KBM-7 (cell line): ENCODE data around the gene BTNL9.
"Not testable (repeated sequence)": the region's sequence is repeated elsewhere in the genome, so short reads cannot be mapped to it uniquely, and the experiment has no call there.

Experiments used
- DNase-seq: peaks from one replicate; pipeline ENCODE4 v3.0.0-alpha.2; 2015
- in situ Hi-C: fragments of 300-500 bp; cut with MboI; formaldehyde crosslinking; loops from 2 replicates; pipeline ENCODE4 v1.14.3; 2020; ENCODE audit warnings: low sequenced_read_pairs, low pct_unique_long_range_greater_than_20kb, mixed read lengths

The BTNL9 gene

DNA sequence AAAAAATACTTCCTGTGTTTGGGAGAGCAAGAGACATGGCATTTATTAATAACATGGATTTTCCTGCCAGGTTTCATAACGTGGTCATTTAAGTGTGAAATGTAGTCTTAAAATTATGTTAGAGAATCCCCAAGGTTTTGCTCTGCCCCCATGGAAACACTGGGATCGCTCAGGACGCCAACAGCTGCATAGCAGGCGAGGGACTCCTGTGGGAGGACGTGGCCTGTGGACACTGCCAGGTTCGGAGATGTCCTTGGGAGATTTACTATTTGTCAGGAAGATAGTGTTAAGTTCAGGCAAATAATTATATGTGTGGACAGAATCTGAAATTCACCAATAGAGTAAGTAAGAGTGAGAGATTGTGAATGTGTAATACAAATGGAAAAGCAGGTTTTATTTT lies 977 bp downstream of the BTNL9 start:
- in situ Hi-C loops = no loop called here
- DNase-seq = no peak

DNA sequence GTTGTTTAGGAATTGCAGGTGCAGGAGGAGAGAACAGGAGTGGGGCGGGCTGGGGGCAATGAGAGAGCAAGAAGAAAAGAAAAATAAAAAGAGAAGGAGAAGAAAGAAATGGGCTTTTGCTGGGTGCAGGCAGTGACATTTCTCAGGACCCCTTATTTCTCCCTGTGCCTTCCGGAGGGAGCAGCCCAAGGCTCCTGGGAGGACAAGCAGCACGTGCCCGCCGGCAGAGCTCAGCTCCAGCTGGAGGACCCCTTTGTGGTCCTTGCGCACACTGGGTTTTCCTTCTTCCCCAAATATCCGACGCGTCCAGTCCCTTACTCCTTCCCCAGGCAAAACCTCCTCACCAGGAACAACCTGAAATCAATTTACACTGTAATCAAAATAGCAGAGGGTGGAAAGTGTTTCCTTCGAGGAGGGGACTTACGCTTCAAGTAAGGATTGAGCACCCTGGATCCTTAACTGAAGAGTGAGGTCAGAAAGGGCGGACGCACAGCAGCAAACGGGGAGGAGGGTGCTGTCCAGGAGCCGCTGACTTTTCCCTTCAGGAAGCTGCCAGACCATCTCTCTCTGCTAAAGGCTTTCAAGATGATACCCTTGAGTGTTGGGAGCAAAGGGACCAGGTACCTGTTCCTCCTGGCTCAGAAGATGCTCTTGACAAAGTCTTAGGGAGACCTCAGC lies 2.1 kb downstream of the BTNL9 start:
- in situ Hi-C loops = no loop called here
- DNase-seq = no peak

DNA sequence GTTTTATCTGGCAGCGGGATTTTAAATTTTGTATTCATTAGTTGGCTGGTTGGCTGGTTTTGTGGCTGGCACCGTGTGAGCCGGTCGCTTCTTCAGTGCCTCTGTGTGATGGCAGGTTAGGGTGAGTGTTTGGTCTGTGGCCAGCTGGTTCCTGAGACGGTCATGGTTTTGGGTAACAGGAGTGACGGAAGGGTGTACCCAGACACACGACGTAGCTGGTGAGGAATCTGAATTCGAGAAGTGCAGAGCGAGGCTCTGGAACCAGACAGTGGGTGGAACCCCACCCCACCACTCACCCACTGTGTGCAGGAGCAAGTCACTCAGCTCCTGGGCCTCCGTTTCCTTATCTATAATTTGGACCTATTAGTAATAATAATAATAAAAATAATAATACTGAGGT lies 2.7 kb downstream of the BTNL9 start:
- in situ Hi-C loops = no loop called here
- DNase-seq = no peak

DNA sequence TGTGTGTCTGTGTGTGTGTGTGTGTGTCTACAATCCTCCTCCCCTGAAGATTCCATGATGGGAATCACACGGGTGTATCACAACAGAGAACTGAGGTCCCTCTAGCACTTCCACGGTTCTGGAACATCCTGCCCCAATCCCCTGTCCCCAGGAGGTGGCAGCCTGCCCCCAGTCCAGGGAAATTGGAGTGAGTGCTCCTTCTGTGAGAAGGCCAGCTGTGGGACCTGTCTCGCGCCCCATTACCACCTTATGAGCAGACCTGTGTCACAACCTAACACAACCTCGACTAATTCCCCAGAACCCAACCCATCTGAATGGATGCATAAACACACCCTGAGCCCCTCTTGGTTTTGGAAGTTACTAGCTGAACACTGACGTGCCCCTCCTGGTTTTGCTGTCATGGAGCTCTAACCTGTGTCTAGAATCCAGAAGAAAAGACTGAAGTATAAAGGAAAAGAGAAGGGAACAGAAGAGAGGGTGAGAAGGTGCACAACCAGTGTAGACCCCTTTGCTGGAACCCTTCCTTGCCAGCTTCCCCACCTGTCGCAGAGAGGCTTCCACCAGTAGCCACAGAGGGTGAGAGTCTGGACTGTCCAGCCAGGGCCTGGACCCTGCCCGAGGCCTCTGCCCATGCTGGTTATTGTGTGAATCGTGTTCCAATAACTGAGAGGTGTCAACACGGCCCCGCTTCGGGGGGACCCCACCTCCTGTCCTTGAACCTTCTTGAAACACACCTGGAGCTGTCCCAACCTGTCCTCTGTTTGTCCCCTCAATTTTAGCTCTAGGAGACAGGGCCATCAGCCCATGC lies 3.4 kb downstream of the BTNL9 start:
- DNase-seq = peak; percentile 34
- in situ Hi-C loops = no loop called here

DNA sequence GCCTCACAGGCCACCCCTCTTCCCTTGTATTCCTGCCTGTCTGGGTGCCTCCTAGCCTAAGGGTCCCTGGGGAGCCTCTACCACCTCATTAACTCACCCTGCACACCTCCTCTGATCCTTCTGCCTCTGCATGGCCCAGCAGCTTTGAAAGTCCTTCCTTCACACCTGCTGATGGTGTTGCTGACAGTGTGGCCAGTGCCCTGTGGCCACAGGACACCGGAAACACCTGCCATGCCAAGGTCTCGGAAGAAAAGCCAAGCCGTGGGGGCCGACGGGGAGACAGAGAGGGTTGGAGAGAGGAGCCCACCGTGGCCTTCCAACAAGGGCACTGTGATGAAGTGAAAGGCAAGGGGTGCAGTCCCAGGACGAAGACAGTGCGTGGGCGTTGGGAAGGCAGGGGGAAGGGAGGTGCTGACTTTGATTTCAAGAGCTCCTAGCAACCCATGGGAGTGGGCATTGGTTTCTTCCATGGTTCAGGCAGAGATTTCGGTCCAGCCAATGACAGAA lies 4.1 kb downstream of the BTNL9 start:
- in situ Hi-C loops = no loop called here
- no peak for DNase-seq

DNA sequence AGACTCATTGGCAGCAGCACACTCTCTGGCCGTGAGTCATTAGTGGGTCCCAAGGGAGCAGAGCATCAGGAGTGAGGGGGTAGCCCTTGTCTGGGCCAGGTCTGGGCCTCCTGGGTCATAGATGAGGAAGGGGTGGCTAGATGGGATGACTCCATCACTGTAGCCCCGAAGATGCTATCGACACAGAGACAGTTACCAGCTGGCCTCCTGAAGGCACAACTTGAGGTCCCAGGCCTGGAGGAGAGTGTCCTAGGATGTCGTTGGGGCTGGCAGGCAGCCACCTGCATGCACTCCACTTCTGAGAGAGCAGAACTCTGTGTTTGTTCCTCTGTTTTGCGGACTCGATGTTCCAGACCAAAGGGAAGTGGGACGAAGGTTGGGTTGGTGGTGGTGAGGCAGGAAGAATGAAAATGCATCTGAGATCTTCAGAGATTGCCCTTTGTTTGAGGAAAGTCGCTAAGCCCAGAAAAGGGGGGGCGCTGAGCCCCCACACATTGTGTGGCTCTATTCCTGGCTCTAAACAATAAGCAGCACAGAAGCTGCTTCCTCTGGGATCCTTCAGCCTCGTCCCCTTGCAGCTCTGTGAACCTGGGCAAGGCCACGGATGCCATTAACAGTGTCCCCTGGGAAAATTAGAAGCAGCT lies 4.7 kb downstream of the BTNL9 start:
- in situ Hi-C loops = no loop called here
- DNase-seq = no peak

DNA sequence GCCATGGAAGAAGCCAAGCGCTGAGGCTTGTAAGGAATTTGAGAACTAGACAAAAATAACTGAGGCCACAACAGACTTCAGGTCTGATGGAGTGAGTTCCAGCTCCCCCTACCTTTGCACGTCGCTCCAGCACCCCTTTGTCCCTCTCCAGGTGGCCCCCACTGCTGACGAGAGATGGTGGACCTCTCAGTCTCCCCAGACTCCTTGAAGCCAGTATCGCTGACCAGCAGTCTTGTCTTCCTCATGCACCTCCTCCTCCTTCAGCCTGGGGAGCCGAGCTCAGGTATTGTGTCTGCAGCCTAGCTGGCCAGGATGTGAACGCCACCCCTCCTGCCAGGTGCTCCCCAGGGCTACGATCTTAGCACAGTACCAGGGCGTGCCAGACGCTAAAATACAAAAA lies 5.2 kb downstream of the BTNL9 start:
- no peak for DNase-seq
- in situ Hi-C loops = no loop called here

DNA sequence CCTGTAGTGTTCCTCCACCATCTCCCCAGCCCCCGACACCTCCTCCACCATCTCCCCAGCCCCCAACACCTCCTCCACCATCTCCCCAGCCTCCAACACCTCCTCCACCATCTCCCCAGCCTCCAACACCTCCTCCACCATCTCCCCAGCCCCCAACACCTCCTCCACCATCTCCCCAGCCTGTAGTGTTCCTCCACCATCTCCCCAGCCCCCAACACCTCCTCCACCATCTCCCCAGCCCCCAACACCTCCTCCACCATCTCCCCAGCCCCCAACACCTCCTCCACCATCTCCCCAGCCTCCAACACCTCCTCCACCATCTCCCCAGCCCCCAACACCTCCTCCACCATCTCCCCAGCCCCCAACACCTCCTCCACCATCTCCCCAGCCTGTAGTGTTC lies 5.8 kb downstream of the BTNL9 start:
- in situ Hi-C loops, DNase-seq: not testable (repeated sequence)

DNA sequence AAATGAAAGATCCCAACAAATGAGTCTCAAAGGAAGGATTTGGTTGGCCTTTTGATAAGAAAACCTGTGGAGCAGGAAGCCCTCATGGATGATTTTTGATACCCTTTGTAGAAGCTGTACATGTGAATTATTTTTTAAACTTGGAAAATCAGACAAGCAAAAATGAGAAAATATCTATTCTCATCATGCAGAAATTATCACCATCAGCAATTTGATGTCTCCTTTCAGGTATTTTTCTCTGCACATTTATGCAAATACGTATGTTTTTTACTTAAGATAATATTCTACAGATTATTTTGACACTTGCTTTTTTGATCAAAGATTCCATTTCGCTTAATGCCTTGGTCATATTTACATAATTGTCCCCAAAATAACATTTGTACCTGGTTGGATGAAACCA lies 7.2 kb downstream of the BTNL9 start:
- DNase-seq = no peak
- in situ Hi-C loops = no loop called here

DNA sequence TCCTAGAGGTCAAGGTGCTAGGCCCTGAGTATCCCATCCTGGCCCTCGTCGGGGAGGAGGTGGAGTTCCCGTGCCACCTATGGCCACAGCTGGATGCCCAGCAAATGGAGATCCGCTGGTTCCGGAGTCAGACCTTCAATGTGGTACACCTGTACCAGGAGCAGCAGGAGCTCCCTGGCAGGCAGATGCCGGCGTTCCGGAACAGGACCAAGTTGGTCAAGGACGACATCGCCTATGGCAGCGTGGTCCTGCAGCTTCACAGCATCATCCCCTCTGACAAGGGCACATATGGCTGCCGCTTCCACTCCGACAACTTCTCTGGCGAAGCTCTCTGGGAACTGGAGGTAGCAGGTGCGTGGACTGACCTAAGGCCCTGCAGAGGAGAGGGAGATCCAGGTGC lies 7.9 kb downstream of the BTNL9 start:
- in situ Hi-C loops = no loop called here
- no peak for DNase-seq

DNA sequence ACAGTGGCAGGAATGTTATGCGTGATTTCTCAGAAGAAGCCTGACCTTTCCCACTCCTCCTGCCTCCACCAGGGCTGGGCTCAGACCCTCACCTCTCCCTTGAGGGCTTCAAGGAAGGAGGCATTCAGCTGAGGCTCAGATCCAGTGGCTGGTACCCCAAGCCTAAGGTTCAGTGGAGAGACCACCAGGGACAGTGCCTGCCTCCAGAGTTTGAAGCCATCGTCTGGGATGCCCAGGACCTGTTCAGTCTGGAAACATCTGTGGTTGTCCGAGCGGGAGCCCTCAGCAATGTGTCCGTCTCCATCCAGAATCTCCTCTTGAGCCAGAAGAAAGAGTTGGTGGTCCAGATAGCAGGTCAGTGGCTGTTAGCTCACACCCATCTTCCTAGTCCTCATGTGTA lies 9.9 kb downstream of the BTNL9 start:
- in situ Hi-C loops = no loop called here

DNA sequence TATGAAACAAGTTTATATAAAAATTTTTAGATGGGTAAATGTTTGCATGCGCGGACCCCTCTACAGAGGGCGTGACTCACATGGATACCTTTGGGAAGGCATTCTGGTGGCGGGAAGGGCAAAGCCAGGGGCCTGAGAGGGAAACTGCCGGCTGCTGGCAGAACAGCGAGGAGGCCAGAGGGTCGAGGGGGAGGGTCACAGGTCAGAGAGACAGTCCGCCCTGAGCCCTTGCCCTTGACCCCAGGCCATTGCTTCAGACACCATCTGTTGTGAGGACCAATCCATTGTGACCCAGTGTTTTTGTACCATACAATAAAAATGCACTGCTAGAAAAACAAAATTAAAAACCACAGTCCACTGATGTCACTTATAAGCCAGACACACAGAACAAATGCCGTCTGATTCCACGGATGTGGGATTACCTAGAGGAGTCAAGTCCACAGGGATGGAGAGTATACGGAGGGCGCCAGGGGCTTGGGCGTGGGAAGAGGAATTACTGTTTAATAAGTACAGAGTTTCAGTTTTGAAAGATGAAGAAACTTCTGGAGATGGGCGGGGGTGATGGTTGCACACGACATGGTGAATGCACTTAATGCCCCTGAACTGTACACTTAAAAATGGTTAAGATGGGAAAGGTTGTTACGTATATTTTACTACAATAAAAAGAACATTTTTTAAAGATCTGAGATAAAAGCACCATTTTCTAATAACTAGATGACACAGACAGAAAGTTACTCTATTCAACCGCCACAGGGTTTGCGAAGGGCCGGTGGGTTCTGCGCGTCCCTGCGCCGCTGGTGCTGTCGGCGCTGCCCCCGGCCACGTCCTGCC lies 12.0 kb downstream of the BTNL9 start:
- in situ Hi-C loops = no loop called here
- no peak for DNase-seq

More for the DNA sequence above, 9.9 kb downstream of the BTNL9 start:
- DNase-seq = no peak

DNA sequence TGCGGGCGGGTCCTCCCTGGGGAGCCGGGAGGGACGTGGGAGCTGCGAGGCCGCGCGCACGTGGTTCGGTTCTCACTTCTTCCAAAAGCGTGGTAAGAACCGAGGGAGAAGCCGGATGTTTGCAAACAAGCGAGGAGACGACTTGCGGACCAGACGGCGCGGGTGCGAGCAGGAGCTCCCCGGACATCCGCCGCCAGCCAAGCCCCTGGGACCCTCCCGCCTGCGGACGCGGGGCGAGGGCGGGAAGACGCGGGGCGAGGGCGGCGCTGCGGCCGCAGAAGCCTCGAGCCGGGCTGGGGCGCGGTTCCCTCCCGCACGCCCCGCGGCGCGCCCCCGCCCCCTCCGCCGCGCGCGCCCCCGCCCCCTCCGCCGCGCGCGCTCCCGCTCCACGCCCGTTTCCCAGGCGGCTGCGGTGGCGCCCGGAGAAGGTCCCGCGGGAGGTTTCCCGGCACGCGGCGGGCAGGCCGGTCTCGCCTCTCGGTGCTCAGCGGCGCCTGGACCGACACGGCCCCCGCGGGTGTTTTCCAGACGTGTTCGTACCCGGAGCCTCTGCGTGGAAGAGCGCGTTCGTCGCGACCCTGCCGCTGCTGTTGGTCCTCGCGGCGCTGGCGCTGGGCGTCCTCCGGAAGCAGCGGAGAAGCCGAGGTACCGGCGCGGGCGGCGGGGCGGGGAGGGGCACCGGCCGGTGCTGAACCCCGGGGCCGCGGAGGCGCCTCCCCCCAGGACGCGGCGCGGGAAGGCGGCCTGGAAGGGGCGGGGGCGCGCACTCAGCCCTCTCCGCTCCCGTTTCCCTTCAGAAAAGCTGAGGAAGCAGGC lies 12.8 kb downstream of the BTNL9 start:
- peak; percentile 43 for DNase-seq
- in situ Hi-C loops = no loop called here

DNA sequence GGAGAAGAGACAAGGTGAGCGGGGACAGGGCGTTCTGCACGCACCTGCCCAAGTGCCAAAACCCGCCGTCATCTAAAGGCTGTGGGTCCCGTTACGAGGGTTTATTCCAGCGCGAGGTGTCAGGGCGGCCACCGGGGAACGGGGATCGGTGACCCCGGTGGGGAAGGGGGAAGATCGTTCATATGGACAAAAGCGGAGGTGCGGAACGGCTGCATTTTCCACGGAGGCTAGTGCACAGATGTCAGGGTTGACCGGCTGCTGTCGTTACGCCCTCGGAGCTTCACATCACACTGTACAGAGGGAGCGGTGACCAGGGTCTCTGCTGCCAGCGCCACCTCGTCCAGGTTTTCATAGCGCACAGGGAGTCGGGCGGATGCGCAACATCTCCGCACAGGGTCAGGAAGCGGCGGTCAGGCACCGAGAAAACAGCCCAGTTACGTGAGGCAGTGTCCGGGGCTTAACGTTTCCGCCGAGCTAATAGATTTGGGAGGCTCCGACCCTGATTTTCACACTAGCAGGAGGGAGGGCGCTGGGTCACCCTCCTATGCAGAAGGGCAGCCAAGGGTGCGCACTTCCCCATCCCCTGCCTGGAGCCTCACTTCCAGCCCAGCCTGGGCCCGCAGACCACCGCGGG lies 13.5 kb downstream of the BTNL9 start:
- in situ Hi-C loops = no loop called here
- no peak for DNase-seq

DNA sequence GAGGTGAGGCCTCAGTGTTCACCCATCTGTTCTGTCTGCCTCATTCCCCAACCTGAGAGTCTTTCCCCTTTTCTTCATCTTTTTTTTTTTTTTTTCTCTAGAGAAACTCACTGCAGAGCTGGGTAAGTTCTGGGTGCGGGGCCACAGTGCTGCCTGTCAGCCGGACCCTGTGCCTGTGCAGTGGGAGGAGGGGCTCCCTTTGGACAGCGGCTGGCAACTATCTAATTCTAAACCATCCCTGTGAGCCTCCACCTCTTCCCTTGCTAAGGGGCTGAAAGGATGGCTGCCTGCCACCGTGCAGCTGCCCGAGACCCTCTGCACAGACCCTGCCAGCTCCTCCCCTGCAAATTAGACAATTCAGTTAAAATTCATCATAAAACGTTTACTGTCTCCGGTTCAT lies 14.1 kb downstream of the BTNL9 start:
- in situ Hi-C loops = no loop called here
- DNase-seq = no peak

DNA sequence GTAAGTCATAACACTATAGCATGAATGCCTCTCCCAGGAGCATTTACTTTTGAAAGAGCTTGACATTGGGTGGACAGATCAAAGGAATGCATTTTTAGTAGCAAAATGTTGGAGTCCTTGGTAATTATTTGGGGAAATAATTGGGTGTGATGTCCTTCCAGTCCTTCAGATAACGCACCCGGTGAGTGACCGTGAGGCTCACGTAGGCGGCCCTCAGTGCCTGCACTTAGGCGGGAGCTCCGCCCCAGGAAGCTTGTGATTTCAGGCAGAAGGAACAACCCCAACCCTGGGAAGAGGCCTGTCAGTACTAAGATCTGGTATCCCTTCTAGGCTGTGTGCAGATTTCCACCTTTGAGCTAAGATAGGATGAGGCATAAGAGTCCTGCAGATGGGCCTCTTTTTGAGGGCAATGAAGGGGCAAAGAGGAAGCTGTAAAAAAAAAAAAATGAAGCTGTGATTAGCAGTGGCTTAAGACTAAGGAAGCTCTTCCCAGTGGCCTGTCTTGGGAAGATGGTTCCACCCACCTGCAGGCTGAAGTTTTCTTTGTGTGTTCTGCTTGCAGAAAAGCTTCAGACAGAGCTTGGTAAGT lies 14.9 kb downstream of the BTNL9 start:
- in situ Hi-C loops = no loop called here
- peak; percentile 56 for DNase-seq

DNA sequence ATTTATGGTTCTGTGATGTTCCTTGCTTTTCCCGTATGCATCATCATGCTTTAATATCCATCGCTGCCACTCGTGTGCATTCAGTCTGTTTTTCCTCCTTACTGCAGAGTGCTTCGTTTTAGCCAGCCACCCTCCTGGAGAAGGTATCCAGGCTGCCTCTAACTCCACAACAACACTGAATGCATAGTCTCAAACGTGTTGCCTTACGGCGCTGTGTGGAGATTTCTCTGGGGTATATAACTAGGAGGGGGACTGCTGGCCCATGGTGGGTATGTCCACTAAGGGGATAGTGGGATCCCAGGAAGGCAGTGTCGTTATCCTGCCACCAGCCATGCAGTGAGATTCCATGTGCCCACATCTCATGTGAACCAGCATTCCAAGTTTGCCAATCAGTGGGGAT lies 16.4 kb downstream of the BTNL9 start:
- in situ Hi-C loops = no loop called here
- DNase-seq = no peak

DNA sequence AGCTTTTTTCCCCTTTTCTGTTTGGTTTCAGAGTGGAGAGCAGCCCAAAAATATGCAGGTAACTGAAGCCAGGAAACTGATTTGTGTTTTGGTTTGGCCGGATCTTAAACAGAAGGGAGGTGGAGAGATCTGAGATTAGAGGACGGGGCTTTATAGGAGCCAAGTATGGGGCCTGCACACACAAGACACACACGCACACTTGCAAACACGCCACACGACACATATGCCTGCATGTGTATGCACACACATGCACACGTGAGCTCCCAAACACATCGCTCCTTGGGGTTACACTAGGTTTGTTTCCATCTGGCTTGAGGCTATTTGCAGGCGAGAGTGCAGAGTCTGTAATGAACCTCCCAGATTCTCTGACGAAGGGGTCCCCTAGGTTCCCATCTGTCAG lies 18.3 kb downstream of the BTNL9 start:
- in situ Hi-C loops = no loop called here
- no peak for DNase-seq
